Nephron progenitor cell (in vitro differentiated cells): ENCODE results near the gene TP73.

Experiments used
- DNase-seq: peaks from one replicate; pipeline ENCODE4 v3.0.0; 2021
- H3K27ac Mint-ChIP-seq: 2 replicates; pipeline ENCODE4 v1.8.0; 2021; ENCODE audit warnings: mild to moderate bottlenecking, moderate library complexity, mixed read lengths
- H3K27me3 Mint-ChIP-seq: 2 replicates; pipeline ENCODE4 v1.8.0; 2021; ENCODE audit warnings: mild to moderate bottlenecking, low read depth, mixed read lengths; ENCODE audit not compliant: poor library complexity
- H3K36me3 Mint-ChIP-seq: 2 replicates; pipeline ENCODE4 v1.8.0; 2021; ENCODE audit warnings: low read depth, mixed read lengths
- H3K4me1 Mint-ChIP-seq: 2 replicates; pipeline ENCODE4 v1.8.0; 2021; ENCODE audit warnings: mixed read lengths
- H3K4me3 Mint-ChIP-seq: 2 replicates; pipeline ENCODE4 v1.8.0; 2021; ENCODE audit warnings: mild to moderate bottlenecking, moderate library complexity, mixed read lengths
- H3K9me3 Mint-ChIP-seq: 2 replicates; pipeline ENCODE4 v1.8.0; 2021; ENCODE audit warnings: mild to moderate bottlenecking, moderate library complexity, mixed read lengths
- CTCF ChIP-seq: fragments of 200-600 bp; sonication (generic); IDR thresholded peaks from 2 replicates; pipeline ENCODE4 v1.5.0; 2021; ENCODE audit warnings: antibody characterized with exemption

TP73 gene

GRCh38 chr1:3645666-3646355 lies 6.5 kb upstream of the TP73 start:
- no peak overlapping the region for H3K27ac Mint-ChIP-seq
- H3K9me3 Mint-ChIP-seq, result no peaks in the 10 kb centered on the region
- DNase-seq, result no peak
- no peak for TF ChIP-seq CTCF
- peaks cover 17% of the 10 kb centered on the region for H3K4me1 Mint-ChIP-seq
- H3K36me3 Mint-ChIP-seq, result peaks cover 23% of the 10 kb centered on the region
- peaks cover 13% of the 10 kb centered on the region for H3K27me3 Mint-ChIP-seq
- no peak overlapping the region for H3K4me3 Mint-ChIP-seq

GRCh38 chr1:3646596-3646995 lies 5.7 kb upstream of the TP73 start:
- no peaks in the 10 kb centered on the region for H3K9me3 Mint-ChIP-seq
- H3K27ac Mint-ChIP-seq, result no peak overlapping the region

GRCh38 chr1:3649342-3650247 lies 2.7 kb upstream of the TP73 start, which contains the start of gene WRAP73:
TSS of gene WRAP73 (minus strand) at chr1:3650103. CDS start at chr1:3649999, 104 bp downstream.
- TF ChIP-seq CTCF, result no peak
- Mint-ChIP-seq H3K36me3 (peaks cover 10% of the 10 kb centered on the region), H3K4me1 (peaks cover 17% of the 10 kb centered on the region), H3K9me3 (no peaks in the 10 kb centered on the region), H3K4me3 (peak within 1 kb of the TSS; percentile 81), H3K27ac (no peak within 1 kb of the TSS), H3K27me3 (peaks cover 48% of the 10 kb centered on the region)
- DNase-seq, result peak; percentile 88

More at GRCh38 chr1:3646596-3646995, 5.7 kb upstream of the TP73 start:
- Mint-ChIP-seq H3K36me3 (peaks cover 23% of the 10 kb centered on the region), H3K27me3 (peaks cover 21% of the 10 kb centered on the region), H3K4me3 (no peak overlapping the region), H3K4me1 (peaks cover 17% of the 10 kb centered on the region)
- no peak for DNase-seq
- TF ChIP-seq CTCF, result no peak

GRCh38 chr1:3650248-3651025 lies 1.9 kb upstream of the TP73 start:
- Mint-ChIP-seq H3K27ac (no peak overlapping the region), H3K27me3 (peaks cover 57% of the 10 kb centered on the region), H3K36me3 (peaks cover 5% of the 10 kb centered on the region), H3K4me1 (peaks cover 17% of the 10 kb centered on the region), H3K9me3 (no peaks in the 10 kb centered on the region), H3K4me3 (peak overlapping the region; percentile 81)
- DNase-seq, result no peak
- TF ChIP-seq CTCF, result no peak

- no peak for TF ChIP-seq CTCF
- peak; percentile 50 for DNase-seq
- Mint-ChIP-seq H3K9me3 (no peaks in the 10 kb centered on the region), H3K36me3 (peaks cover under 1% of the 10 kb centered on the region), H3K4me1 (peaks cover 21% of the 10 kb centered on the region), H3K27ac (no peak overlapping the region), H3K4me3 (peak overlapping the region; percentile 60), H3K27me3 (peaks cover 65% of the 10 kb centered on the region)
These were observed 1.0 kb upstream of the TP73 start for GRCh38 chr1:3651026-3651929.
